HL-60 (cell line): ENCODE data around the gene DPEP3.

ENCODE experiments used
- DNase-seq, 2 experiments: peaks; one replicate each; pipeline ENCODE4 v3.0.0-alpha.2; 2010 to 2020; ENCODE audit warnings: low read depth in 1 of 2, low spot score in 1 of 2
- H3K27ac ChIP-seq: fragments of 250-450 bp; sonication (Bioruptor Pico); replicated peaks from 2 replicates; pipeline ENCODE4 v1.5.1; 2020; ENCODE audit warnings: mild to moderate bottlenecking, moderate library complexity
- H3K27me3 ChIP-seq: fragments of 250-450 bp; sonication (Bioruptor Pico); 2 replicates; pipeline ENCODE4 v1.5.1; 2021; ENCODE audit warnings: mild to moderate bottlenecking, moderate library complexity; ENCODE audit not compliant: insufficient read depth, poor library complexity, severe bottlenecking
- H3K4me3 ChIP-seq: replicated peaks from 2 replicates; pipeline ENCODE4 v1.5.1; 2011; ENCODE audit warnings: mild to moderate bottlenecking, control low read depth, low read length; ENCODE audit not compliant: insufficient read depth
- CTCF ChIP-seq: IDR thresholded peaks from one replicate; pipeline ENCODE4 v1.5.1; 2011; ENCODE audit warnings: low read length, control low read depth, inconsistent platforms; ENCODE audit not compliant: insufficient read depth
- GABPA ChIP-seq: IDR thresholded peaks from 2 replicates; pipeline ENCODE4 v1.6.1; 2012; ENCODE audit warnings: low read depth
- POLR2AphosphoS5 ChIP-seq: IDR thresholded peaks from 2 replicates; pipeline ENCODE4 v1.6.1; 2012; ENCODE audit warnings: low read depth
- REST ChIP-seq: IDR thresholded peaks from 2 replicates; pipeline ENCODE4 v1.6.1; 2012; ENCODE audit warnings: low read depth; ENCODE audit not compliant: insufficient replicate concordance
- SPI1 ChIP-seq: IDR thresholded peaks from 2 replicates; pipeline ENCODE4 v1.6.1; 2012; ENCODE audit warnings: low read depth, mild to moderate bottlenecking, borderline replicate concordance
- long read RNA-seq: library from polyadenylated mRNA; unstranded; transcript quantifications from one replicate; pipeline ENCODE4 v2.0.0, GENCODE V29; 2020

DPEP3 gene
- long read RNA-seq, partial matches to known transcripts, result 1 of 2 reads
- long read RNA-seq, other reads (novel, unspliced or antisense), result 1 of 2 reads

- Histone ChIP-seq H3K27me3 (no peaks in the 10 kb centered on the region), H3K4me3 (no peak within 1 kb of the TSS), H3K27ac (no peak within 1 kb of the TSS)
- no peak for DNase-seq
- TF ChIP-seq CTCF, result no peak
- no peak for TF ChIP-seq SPI1
- no peak for TF ChIP-seq POLR2AphosphoS5
- TF ChIP-seq GABPA, result no peak
- TF ChIP-seq REST, result no peak
These were observed at the start of gene DPEP3 for GRCh38 chr16:67979955-67980678. Gene DPEP3, minus strand, starts transcription at chr16:67980499. Its CDS starts 119 bp downstream, at chr16:67980380.

DNA sequence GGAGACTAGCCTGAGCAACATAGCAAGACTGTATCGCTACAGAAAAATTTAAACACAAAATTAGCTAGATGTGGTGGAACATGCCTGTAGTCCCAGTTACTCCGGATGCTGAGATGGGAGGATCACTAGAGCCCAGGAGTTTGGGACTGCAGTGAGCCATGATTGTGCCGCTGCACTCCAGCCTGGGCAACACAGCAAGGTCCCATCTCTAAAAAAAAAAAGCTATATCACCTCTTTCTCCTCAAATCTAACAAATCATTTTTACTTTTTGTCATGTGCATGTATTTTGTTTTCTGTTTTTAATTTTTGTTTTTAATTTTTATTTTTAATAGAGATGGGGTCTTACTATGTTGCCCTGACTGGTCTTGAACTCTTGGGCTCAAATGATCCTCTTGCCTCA, 48.7 kb upstream of the DPEP3 start:
- no peak for TF ChIP-seq CTCF
- TF ChIP-seq REST, result no peak
- TF ChIP-seq GABPA, result no peak
- no peak for TF ChIP-seq POLR2AphosphoS5
- Histone ChIP-seq H3K27me3 (no peaks in the 10 kb centered on the region), H3K27ac (no peak overlapping the region), H3K4me3 (no peak overlapping the region)
- DNase-seq, result no peak

DNA sequence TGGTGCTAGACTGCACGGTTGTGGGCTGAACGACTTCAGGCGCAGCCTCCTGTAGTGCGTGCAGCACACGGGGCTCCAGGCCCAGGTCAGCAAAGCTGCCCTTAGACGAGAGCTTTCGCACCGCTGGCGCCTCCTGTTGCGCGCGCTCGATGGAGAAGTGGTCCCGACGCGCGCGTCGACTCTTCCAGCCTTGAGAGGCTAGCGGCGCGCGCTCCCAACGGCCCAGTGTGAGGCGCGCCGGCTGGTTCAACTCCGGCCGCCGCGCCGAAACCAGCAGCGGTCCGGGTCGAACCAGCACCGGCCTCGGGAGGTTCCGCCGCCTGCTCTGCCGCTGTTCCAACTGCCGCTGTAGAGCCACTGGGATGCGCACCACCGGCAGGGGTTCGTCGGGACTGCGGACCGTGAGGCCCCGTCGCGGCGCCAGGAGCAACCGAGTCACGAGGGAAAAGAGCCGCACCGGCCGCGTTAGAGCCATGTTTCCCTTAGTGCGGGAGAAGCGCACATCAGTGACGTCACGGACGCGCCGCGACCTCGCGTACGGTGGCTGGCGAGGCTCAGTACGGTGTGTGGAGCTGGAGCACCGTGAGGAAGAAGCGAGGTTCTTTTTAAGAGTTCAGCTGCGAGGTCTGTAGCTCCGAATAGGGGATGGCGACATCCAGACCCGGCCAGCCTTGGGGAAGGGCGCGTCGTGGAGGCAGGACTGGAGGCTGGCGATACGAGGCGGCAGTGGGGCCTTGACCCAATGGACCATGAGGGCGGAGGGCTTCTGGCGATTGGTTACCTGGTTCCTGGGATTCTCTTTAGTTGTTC, 42.6 kb upstream of the DPEP3 start, which contains the start of the genes DDX28 and DUS2:
Gene DDX28 (minus strand): TSS at position 505 of the 810 bp plus-strand sequence. CDS start 30 bp downstream, at position 475.
Gene DUS2 (plus strand): TSS at position 557 of the 810 bp plus-strand sequence. CDS start 14,740 bp downstream, outside the sequence.
- peak; percentile 94 to 97 for DNase-seq
- H3K27ac ChIP-seq, result peak within 1 kb of the TSS; percentile 94
- no peaks in the 10 kb centered on the region for H3K27me3 ChIP-seq
- H3K4me3 ChIP-seq, result peak within 1 kb of the TSS; percentile 84
- peak; percentile 71 for TF ChIP-seq REST
- no peak for TF ChIP-seq CTCF
- TF ChIP-seq POLR2AphosphoS5, result peak; percentile 91
- no peak for TF ChIP-seq GABPA
